Motor neuron (in vitro differentiated cells): ENCODE data around the gene MAP2K5. TPM values are rescaled to one million over a fixed set of nuclear protein-coding genes. Genes with fewer than 3 reads are reported as not detected.

Source experiments
- ATAC-seq, 8 experiments: fragments of 200-7000 bp; cut with Tn5 transposase; replicated peaks in 6 of 8; 2 replicates each; pipeline ENCODE4 v1.8.0; 2021; ENCODE audit warnings: mild to moderate bottlenecking in 8 of 8, moderate library complexity in 8 of 8
- H3K27ac ChIP-seq, 2 donors: fragments of 250-450 bp; sonication (Bioruptor Pico); 2 replicates each; pipeline ENCODE4 v1.9.0; 2021; ENCODE audit warnings: antibody characterized with exemption in 2 of 2, mild to moderate bottlenecking in 2 of 2, moderate library complexity in 1 of 2
- H3K4me1 ChIP-seq, 2 donors: fragments of 250-450 bp; sonication (Bioruptor Pico); replicated peaks in 1 of 2; 2 replicates each; pipeline ENCODE4 v1.6.1; 2021; ENCODE audit warnings: antibody characterized with exemption in 2 of 2, mild to moderate bottlenecking in 2 of 2, moderate library complexity in 1 of 2
- H3K4me3 ChIP-seq, 5 donors: fragments of 250-450 bp; sonication (Bioruptor Pico); 2 replicates each; pipeline ENCODE4 v1.9.0; 2021; ENCODE audit warnings: antibody characterized with exemption in 5 of 5, mild to moderate bottlenecking in 5 of 5, moderate library complexity in 4 of 5
- WGBS, 10 experiments: fragments of 450-650 bp; shearing (Covaris generic); methylation state at CpG; one replicate each; pipeline ENCODE4 v1.0.0; 2022; 5-methylcytosine and 5-hydroxymethylcytosine counted together
- in situ Hi-C, 9 experiments: fragments of 400-800 bp; cut with MboI; loops; one replicate each; pipeline ENCODE4 v1.15.0; 2021; ENCODE audit warnings: low sequenced_read_pairs in 9 of 9, low pct_unique_long_range_greater_than_20kb in 2 of 9; ENCODE audit not compliant: unreplicated experiment in 9 of 9
- total RNA-seq, 8 experiments: library from RNA; unstranded; fragments of 300-600 nt; gene quantifications; 2 replicates each; pipeline versions ENCODE4 v1.2.3 to v1.2.4, GENCODE V29; 2022

MAP2K5 gene
- total RNA-seq, 8 experiments from 2014 or later, result 5.3 to 22.6 (median 10.6) TPM

GRCh38 chr15:67533873-67534272, 8.6 kb upstream of the MAP2K5 start:
- in situ Hi-C loops, result loop anchor here in 1 of 9 experiments (25.0 kb wide), 1 partner anchor 303 kb away; the partner anchor contains the start of genes RNU6-1 and SKOR1
- Histone ChIP-seq H3K4me1 (no peaks in the 10 kb centered on the region), H3K4me3 (no peak overlapping the region), H3K27ac (no peak overlapping the region)
- 40 to 100% (median 80%) methylated on average over 1 of the region's 1 CpG; no CpG with 5 or more reads in 1 of the 10 experiments for WGBS, 10 experiments
- no peak for ATAC-seq

- ATAC-seq, result no peak
- Histone ChIP-seq H3K4me3 (no peak overlapping the region), H3K27ac (no peak overlapping the region), H3K4me1 (no peaks in the 10 kb centered on the region)
- in situ Hi-C loops, result loop anchor here in 1 of 9 experiments (25.0 kb wide), 1 partner anchor 303 kb away; the partner anchor contains the start of genes RNU6-1 and SKOR1
- WGBS, 10 experiments, result 83 to 100% (median 83%) methylated on average over 1 of the region's 1 CpG; no CpG with 5 or more reads in 5 of the 10 experiments
These were observed 8.1 kb upstream of the MAP2K5 start for GRCh38 chr15:67534360-67534759.

GRCh38 chr15:67537771-67538170, 4.7 kb upstream of the MAP2K5 start:
- peaks cover 3 to 6% of the 10 kb centered on the region in 2 donors for H3K4me1 ChIP-seq
- in situ Hi-C loops, result loop anchor here in 1 of 9 experiments (25.0 kb wide), 1 partner anchor 300 kb away; the partner anchor contains the start of genes RNU6-1 and SKOR1
- H3K4me3 ChIP-seq, result no peak overlapping the region
- WGBS, 10 experiments, result 100% methylated on average over 1 of the region's 1 CpG; no CpG with 5 or more reads in 3 of the 10 experiments
- no peak overlapping the region for H3K27ac ChIP-seq
- ATAC-seq, result no peak

GRCh38 chr15:67543348-67543718, 830 bp downstream of the MAP2K5 start:
- Histone ChIP-seq H3K4me3 (peak overlapping the region; percentile 58 to 93 (median 75)), H3K4me1 (peaks cover 13 to 14% of the 10 kb centered on the region in 2 donors), H3K27ac (no peak overlapping the region)
- 0 to 40% (median 14%) methylated on average over 1 to 2 of the region's 7 CpGs; no CpG with 5 or more reads in 7 of the 10 experiments for WGBS, 10 experiments
- ATAC-seq, result peak in 5 of 8 experiments; percentile 3 to 20 (median 16)
- in situ Hi-C loops, result loop anchor here in 1 of 9 experiments (25.0 kb wide), 1 partner anchor 294 kb away; the partner anchor contains the start of genes RNU6-1 and SKOR1

- WGBS, 10 experiments, result 89 to 100% (median 100%) methylated on average over 1 to 2 of the region's 3 CpGs; no CpG with 5 or more reads in 5 of the 10 experiments
- in situ Hi-C loops, result loop anchor here in 1 of 9 experiments (25.0 kb wide), 1 partner anchor 293 kb away; the partner anchor contains the start of genes RNU6-1 and SKOR1
- H3K4me1 ChIP-seq, result peaks cover 17 to 22% of the 10 kb centered on the region in 2 donors
- no peak for ATAC-seq
- no peak overlapping the region for H3K4me3 ChIP-seq
- H3K27ac ChIP-seq, result no peak overlapping the region
These were observed 2.0 kb downstream of the MAP2K5 start for GRCh38 chr15:67544475-67544874.

GRCh38 chr15:67545864-67546263, 3.4 kb downstream of the MAP2K5 start:
- Histone ChIP-seq H3K4me3 (no peak overlapping the region), H3K4me1 (peaks cover 20 to 26% of the 10 kb centered on the region in 2 donors), H3K27ac (no peak overlapping the region)
- in situ Hi-C loops, result loop anchor here in 1 of 9 experiments (25.0 kb wide), 1 partner anchor 291 kb away; the partner anchor contains the start of genes RNU6-1 and SKOR1
- 76 to 100% (median 84%) methylated on average over 1 to 3 of the region's 3 CpGs; no CpG with 5 or more reads in 4 of the 10 experiments for whole genome bisulfite sequencing, 10 experiments
- no peak for ATAC-seq

- no peak for ATAC-seq
- in situ Hi-C loops, result loop anchor here in 1 of 9 experiments (25.0 kb wide), 1 partner anchor 290 kb away; the partner anchor contains the start of genes RNU6-1 and SKOR1
- H3K27ac ChIP-seq, result no peak overlapping the region
- no peak overlapping the region for H3K4me3 ChIP-seq
- WGBS, 10 experiments, result 80 to 100% (median 93%) methylated on average over 1 to 2 of the region's 2 CpGs; no CpG with 5 or more reads in 3 of the 10 experiments
- peaks cover 14 to 23% of the 10 kb centered on the region in 2 donors for H3K4me1 ChIP-seq
These were observed 4.6 kb downstream of the MAP2K5 start for GRCh38 chr15:67547064-67547463.

GRCh38 chr15:67547836-67548235, 5.3 kb downstream of the MAP2K5 start:
- Histone ChIP-seq H3K4me3 (no peak overlapping the region), H3K27ac (no peak overlapping the region), H3K4me1 (peaks cover 14 to 23% of the 10 kb centered on the region in 2 donors)
- 19 to 100% (median 58%) methylated on average over 1 to 3 of the region's 3 CpGs; no CpG with 5 or more reads in 1 of the 10 experiments for WGBS, 10 experiments
- ATAC-seq, result no peak
- in situ Hi-C loops, result loop anchor here in 1 of 9 experiments (25.0 kb wide), 1 partner anchor 289 kb away; the partner anchor contains the start of genes RNU6-1 and SKOR1

- H3K4me1 ChIP-seq, result peaks cover 14 to 23% of the 10 kb centered on the region in 2 donors
- peak in 6 of 8 experiments; percentile 13 to 43 (median 26) for ATAC-seq
- in situ Hi-C loops, result loop anchor here in 1 of 9 experiments (25.0 kb wide), 1 partner anchor 289 kb away; the partner anchor contains the start of genes RNU6-1 and SKOR1
- WGBS, 10 experiments, result 0 to 86% (median 58%) methylated on average over 1 to 2 of the region's 2 CpGs; no CpG with 5 or more reads in 5 of the 10 experiments
- H3K4me3 ChIP-seq, result no peak overlapping the region
- no peak overlapping the region for H3K27ac ChIP-seq
These were observed 5.8 kb downstream of the MAP2K5 start for GRCh38 chr15:67548236-67548852.

- Histone ChIP-seq H3K27ac (no peak overlapping the region), H3K4me3 (no peak overlapping the region), H3K4me1 (peaks cover 9 to 18% of the 10 kb centered on the region in 2 donors)
- 24 to 81% (median 41%) methylated on average over 1 to 8 of the region's 8 CpGs; no CpG with 5 or more reads in 1 of the 10 experiments for WGBS, 10 experiments
- in situ Hi-C loops, result loop anchor here in 1 of 9 experiments (25.0 kb wide), 1 partner anchor 288 kb away; the partner anchor contains the start of genes RNU6-1 and SKOR1
- ATAC-seq, result peak in 7 of 8 experiments; percentile 42 to 97 (median 93)
These were observed 6.6 kb downstream of the MAP2K5 start for GRCh38 chr15:67548862-67549651.

- H3K4me1 ChIP-seq, result peaks cover 9 to 18% of the 10 kb centered on the region in 2 donors
- WGBS, 10 experiments, result 14 to 64% (median 40%) methylated on average over 2 to 3 of the region's 3 CpGs; no CpG with 5 or more reads in 1 of the 10 experiments
- peak in 1 of 8 experiments; percentile 54 for ATAC-seq
- no peak overlapping the region for H3K4me3 ChIP-seq
- in situ Hi-C loops, result loop anchor here in 1 of 9 experiments (25.0 kb wide), 1 partner anchor 288 kb away; the partner anchor contains the start of genes RNU6-1 and SKOR1
- H3K27ac ChIP-seq, result no peak overlapping the region
These were observed 7.2 kb downstream of the MAP2K5 start for GRCh38 chr15:67549736-67550135.

- peak in 5 of 8 experiments; percentile 45 to 73 (median 58) for ATAC-seq
- in situ Hi-C loops, result no loop called here
- Histone ChIP-seq H3K4me1 (peaks cover 9 to 18% of the 10 kb centered on the region in 2 donors), H3K27ac (no peak overlapping the region), H3K4me3 (no peak overlapping the region)
- 57 to 100% (median 82%) methylated on average over 1 to 4 of the region's 4 CpGs; no CpG with 5 or more reads in 3 of the 10 experiments for WGBS, 10 experiments
These were observed 8.0 kb downstream of the MAP2K5 start for GRCh38 chr15:67550522-67550921.
